HG02870 (cell line): ENCODE measurements around the gene COMT.

Experiments used
- ATAC-seq: cut with Tn5 transposase; IDR thresholded peaks from one replicate; pipeline ENCODE4 v1.9.1; 2021; ENCODE audit warnings: mild to moderate bottlenecking, moderate library complexity; ENCODE audit not compliant: unreplicated experiment

Gene COMT

DNA sequence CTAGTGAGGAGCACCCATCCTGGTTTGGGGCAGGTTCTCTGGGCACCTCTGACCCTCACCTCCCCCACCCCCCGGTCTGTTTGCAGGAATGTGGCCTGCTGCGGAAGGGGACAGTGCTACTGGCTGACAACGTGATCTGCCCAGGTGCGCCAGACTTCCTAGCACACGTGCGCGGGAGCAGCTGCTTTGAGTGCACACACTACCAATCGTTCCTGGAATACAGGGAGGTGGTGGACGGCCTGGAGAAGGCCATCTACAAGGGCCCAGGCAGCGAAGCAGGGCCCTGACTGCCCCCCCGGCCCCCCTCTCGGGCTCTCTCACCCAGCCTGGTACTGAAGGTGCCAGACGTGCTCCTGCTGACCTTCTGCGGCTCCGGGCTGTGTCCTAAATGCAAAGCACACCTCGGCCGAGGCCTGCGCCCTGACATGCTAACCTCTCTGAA, 26.9 kb downstream of the COMT start:
- no peak for ATAC-seq

DNA sequence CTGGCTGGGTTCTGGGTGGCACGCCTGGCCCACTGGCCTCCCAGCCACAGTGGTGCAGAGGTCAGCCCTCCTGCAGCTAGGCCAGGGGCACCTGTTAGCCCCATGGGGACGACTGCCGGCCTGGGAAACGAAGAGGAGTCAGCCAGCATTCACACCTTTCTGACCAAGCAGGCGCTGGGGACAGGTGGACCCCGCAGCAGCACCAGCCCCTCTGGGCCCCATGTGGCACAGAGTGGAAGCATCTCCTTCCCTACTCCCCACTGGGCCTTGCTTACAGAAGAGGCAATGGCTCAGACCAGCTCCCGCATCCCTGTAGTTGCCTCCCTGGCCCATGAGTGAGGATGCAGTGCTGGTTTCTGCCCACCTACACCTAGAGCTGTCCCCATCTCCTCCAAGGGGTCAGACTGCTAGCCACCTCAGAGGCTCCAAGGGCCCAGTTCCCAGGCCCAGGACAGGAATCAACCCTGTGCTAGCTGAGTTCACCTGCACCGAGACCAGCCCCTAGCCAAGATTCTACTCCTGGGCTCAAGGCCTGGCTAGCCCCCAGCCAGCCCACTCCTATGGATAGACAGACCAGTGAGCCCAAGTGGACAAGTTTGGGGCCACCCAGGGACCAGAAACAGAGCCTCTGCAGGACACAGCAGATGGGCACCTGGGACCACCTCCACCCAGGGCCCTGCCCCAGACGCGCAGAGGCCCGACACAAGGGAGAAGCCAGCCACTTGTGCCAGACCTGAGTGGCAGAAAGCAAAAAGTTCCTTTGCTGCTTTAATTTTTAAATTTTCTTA, 27.8 kb downstream of the COMT start:
- no peak for ATAC-seq

DNA sequence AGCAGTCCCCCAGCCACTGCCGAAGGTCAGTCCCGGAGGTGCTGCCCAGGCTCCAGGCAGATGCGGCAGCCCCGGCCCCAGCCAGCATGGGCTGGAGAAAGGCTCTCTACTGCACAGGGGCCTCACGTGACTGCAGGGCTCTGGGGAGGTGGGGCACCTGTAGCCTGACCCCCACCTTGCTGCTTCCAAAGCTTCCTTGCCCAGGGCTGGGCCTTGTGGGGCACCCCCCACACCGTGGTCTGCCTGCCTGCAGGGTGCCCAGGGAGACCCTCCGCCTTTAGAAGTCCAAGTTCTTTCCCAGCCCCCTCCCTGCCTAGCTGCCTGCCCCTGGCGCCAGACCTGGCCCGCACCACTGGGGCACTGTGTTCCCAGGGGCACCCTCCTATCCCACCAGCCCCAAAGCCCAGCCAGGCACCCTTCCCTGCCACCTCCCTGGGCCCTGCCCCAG, 28.5 kb downstream of the COMT start:
- no peak for ATAC-seq

DNA sequence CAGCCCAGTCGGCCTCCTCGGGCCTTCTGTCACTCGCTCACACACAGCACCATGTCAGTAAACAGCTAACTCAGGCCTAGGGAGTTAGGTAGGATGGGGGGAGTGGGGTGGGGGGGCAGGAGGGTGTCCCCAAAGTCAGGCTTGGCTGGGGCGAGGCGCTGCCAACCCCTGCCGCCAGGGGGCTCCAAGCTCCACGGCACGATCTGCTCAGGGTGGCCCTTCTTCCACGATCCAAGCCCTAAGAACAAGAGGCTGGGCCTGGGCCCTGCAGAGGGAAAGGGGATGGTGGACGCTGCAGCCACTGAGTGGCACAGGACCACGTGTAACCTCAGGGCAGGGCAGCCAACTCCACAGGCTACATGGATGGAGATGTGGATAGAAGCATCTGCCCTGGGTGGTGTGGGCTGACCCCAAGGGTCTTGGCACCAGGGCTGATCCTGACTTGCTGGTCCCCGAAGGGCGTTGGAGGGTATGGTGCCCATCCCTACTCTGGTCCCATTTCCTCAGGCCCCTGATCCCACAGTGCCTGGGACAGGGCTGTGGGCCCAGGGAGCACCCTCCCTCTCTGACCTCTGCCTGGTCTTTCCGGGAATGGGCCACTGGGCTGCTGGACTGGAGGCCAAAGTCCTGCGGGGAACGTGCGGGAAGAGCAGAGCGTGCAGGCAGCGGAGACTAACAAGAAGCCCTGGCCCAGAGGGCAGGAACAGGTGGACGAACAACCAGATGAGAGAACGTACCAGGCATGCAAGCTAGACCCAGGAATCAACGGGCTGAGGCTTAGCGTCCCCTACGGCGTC, 29.1 kb downstream of the COMT start:
- no peak for ATAC-seq

DNA sequence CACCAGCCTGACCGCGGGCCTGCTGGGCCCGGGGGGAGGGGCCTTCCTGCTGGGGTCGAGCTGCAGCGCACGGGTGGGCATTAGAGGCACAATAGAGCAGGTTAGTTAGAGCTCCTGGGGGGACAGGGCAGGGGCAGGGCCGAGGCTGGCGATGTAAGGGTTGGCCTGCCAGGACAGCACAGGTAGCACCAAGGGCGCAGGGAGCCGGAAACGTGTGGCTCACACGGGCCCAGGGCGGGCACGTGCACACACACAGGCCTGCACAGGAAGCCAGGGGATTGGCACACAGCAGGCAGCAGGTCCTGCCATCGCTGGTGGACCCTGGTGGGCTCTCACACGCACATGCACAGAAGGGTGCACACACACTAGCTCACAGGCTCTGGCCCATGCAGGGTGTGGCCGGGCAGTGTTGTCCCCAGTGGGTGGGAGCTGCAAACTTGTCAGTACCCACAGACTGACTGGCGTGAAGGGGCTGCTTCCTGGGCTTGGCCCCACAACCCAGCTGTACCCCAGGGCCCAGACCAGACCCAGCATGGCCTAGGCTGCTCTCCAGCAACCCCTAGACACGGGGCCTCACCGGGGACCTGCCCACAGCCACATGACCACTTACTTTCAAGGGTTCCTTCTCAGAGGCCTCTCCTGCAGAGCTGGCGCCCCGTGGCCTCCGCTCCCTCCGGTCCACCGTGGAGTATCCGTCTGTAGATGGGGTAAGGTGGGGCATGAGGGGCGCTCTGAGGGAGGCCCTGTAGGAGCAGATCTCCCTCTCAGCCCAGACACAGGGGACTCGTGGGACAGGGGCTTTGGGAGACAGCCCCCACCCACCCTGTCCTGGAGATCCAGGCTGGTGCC, 29.9 kb downstream of the COMT start:
- no peak for ATAC-seq

DNA sequence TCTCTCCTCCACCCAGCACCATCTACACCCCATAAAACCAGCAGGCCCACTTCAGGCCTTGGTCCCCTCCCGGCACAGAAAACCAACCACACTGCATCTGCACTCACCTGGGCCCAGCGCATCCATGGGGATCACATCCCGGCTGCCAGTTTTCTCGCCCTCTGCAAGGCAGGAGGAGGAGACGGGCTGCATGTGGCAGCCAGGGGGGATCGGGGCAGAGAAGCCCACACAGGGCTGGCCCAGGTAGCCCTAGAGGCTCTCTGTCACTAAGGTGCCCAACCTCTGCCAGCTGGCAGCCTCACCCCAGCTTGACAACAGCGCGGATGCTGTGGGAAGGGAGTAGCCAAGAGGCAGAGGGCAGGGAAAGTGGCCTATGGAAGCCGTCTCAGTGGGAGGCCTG, 30.7 kb downstream of the COMT start:
- no peak for ATAC-seq

DNA sequence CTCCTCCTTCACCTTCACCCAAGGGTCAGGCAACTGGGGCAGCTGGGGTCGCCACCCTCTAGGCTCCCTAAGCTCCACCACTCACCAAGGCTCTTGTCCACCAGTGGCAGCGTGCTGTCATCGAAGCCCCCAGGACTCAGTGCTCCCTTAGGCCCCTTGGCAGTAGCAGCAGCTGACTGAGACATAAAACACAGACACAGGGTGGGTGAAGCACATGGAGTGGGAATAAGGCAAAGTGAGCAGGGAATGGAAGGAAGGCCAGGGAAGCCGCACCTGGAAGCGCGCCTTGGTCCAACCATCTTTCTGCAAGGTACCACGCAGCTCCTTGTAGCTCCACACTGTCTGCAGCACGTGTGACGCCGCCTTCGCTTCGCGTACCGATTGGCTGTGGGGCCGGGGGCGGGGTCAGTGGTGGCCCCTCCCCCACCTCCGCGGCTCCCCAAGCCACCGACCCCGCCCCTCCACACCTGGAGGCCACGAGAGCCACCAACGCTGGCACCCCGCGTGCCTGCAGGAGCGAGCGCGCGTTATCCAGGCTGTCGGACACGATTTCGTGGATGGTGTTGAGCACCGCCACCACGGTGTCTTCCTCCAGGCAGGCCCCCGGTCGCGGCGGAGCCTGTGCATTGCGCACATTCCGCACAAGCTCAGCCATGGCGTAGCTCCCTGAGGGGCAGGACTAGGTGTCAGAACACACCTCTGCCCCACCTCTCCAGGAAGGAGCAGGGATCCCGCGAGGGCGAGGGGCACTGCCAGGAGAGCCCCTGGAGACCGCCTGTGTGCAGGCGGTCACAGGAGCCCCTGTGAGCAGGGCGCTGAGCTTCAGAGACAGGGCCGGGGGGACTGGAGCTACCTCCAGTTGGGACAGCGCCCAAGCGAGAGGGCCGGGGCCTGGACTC, 31.3 kb downstream of the COMT start:
- no peak for ATAC-seq

DNA sequence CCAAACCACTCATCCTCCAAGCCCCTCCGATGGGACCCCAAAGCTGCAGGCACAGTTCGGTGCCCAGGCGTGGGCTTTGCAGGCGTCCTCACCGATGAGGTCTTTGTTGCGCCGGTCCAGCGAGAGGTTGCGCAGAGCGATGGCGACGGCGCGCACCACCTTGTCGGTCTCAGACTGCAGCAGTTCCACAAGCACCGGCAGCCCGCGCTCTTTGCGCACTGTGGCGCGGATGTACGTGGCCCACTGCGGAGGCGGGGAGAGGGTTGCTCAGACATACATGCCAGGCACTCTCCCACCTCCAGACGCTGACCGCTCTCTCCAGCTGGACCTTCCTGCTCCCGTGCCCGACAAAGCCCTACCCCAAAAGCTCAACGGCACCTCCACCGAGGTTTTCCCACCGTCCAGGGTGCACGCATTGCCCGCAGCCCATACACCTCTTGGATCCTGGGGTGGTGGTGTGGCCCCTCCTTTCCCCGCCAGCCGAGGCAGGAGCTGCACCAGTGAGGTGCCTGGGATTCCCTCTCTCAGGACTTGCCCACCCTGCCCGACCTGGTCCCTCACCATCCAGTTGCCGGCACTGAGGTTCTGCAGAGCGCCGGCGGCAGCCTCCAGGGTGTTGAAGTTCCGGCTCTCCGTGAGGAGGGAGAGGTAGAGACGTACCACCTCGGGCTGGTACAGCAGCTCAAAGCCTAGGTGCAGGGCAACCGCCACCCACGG, 32.1 kb downstream of the COMT start:
- no peak for ATAC-seq

DNA sequence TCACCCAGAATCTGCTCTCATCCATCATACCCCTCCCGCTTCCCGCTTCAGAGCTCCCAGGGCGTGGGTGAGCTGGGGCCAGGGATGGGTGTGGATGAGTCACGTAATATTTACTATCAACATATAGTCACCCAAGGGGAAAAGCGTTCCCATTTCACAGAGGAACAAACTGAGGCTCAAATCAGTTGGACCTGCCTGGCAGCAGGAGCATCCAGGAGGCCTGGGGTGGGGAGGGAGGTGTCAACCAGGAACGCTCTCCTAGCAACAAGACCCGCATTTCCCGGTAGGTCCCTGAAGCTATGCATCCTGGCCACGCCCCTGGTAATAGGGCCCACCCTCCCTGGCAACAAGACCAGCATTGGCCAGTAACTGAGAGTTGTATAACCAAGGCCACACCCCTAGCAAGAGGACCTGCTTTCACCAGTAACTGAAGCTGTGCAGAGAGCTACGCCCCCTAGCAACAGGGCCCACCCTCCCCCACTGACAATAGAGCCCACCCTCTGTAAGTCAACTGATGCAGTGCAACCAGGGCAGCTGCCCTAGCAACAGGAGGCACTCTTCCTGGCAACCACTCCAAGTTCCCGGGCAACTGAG, 32.8 kb downstream of the COMT start:
- no peak for ATAC-seq

DNA sequence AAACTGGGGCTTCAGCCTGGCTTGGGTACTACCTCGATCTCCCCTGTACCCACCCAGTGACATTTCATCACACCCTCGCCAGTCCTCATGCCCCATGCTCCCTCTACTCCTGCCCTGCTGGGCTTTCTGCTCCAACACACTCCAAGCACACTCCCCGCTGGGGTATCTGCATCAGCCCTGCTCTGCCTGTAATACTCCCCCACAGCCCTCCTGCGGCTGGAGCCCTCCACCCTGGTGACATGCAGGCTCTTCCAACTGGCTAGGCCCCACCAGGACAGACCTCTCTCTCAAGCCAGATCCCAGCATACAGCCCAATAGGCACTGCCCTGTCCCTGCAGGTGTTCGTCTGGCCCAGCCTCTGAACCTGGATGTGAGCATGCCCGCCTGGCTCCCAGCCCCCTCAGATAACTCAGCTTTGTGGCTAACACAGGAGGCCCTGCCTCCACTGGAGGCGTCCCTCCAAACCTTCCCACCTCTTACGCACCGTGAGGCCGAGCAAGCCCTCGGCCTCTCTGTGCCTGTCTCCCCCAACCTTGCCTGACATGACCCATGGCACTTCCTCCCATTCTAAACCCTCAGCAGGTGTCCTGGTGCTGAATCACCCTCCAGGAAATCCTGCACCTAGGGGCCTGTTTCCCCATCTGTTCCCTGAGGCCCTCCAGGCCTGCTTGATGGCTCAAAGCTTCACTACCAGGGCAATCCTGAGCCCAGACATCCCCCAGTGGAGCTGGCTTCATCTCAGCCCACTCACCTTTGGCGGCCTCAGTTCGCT, 33.5 kb downstream of the COMT start:
- ATAC-seq = no peak

DNA sequence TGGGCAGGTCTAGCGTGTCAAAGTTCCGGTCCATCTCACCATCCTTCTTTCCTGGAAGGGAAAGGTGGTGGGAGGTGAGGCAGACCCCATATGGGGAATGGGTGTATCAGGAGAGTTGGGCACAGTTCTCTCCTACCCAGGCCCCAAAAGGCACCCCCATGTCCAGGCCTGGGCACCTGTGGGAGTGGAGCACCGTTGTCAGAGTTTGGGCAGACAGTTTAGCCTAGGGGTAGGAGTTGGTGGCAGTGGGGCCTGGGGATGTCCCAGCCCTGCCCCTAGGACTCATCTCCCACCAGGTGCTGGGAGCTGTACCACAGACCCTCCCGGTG, 34.1 kb downstream of the COMT start:
- ATAC-seq = no peak

DNA sequence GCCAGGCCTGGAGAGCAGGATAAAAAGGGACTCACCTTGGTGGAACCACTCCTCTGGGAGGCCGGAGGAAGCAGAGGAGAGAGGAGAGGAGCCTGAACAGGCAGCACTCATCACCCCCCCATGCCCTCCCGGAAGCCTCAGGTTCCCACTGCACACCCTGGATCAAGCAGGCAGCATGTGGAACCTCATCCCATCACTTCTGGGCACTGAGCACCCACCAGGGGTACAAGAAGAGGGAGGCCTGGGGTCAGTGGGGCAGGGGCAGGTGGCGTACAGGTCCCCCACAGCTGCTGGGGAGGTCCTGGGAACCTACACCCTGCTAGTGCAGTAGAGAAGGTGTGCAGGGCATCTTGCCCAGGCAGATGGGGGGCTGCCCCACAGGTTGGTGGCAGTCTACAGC, 35.1 kb downstream of the COMT start:
- ATAC-seq = no peak

DNA sequence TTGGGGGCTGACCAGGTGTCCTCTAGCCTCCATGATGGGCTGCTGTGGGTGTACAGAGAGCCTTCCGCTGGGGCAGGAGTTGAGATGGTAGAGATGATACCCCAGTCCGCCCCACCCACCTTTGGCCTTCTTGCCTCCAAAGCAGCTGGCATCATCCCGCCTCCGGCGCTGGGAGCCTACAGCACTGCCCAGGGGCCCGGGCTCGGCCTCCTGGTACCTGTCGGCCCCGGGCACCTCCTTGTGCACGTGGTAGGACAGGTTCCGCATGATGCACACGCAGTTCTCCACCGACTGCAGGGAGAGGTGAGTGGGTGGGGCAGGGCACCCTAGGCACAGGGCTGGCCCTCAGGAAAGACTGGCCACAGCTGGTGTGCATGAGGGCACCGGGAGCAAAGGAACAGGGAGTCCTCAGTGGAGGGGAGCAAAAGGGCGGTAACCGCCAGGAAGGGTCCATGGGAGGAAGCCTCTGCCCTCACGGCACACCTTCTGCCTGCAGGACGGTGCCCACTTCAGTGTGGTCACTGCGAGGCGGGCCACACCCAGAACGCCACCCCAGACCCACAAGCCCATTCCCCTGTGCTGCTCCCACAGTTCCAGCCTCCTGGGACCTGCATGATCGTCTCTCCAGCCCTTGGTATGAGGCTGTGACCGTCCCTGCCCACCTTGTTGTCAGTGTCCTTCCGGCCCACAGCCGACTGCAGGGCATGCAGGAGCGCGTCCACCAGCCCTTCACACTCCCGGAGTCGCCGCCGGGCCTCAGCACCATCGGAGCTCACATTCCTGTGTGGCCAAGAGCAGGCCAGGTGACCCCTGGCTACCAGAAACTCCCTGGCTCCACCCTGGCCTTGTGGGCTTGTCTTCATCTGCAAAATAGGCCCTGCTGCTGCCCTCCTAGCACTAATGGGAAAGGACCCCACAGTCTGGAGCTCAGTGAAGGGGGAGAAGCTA, 36.0 kb downstream of the COMT start:
- ATAC-seq = no peak

DNA sequence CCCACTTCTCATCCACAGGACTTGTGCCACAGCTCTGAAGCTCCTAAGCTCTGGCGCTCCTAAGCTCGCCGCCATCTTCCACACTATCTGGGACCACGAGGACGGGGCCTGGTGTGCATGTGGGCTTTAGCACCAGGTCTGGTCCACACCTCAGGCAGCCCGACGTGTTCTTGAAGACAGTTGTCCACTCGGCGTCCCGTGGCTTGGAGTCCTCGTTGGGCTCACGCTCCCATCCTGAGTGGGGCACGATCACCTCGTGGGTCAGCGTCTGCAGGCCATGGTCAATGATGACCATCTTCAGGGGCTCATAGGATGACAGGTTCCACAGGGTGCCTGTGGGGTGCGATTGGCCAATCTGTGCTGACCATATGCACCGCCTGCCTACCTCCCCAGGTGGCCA, 37.2 kb downstream of the COMT start:
- ATAC-seq = no peak

DNA sequence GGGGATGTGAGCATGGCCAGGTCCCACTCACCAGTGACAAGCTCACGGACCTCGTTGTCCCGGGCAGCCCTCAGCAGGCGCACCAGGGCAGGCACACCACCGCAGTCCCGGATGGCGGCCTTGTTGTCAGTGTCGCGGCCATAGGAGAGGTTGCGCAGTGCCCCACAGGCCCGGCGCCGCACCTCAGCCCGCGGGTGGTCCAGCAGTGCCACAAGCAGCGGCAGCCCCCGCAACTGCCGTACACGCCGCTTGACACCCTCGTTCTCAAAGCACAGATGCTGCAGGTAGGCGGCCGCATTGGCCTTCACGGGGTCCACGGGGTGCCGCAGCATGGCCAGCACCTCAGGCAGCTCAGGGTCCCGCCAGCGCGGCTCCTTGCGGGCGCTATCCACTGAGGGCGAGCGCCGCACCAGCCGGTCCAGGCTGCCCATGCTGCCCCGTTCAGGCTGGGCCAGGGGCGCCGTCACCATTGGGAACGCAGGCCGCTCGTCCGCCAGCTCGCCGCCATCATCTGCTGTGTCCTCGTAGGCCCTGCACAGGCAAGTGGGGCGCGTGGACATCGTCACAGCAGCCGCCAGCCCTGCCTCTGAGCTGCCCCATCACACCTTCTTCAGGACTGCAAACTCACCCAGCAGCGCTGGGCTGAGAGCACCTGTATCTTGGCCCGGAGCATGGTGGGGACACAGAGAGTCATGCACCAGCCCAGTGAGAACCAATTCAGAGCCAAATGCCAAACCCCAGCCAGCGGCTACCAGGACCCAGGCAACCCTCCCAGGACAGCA, 38.3 kb downstream of the COMT start:
- ATAC-seq = no peak

DNA sequence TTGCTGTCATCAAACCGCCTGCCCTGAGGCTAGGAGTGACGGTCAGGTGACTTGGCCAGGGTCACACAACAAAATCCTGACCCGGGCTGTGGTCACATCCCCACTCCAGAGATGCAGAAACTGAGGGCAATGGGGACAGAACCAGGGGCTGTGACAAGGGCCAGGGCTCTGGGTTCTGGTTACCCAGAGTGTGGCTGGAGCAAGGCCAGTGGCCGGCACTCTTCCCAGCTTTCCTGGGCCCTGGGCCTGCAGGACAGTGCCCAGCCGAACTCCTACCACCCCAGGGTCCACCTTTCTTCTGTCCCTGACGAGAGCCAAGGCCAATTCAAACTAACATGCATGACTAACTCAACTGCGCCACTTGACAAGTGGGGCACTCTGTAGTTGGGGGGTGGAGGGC, 39.2 kb downstream of the COMT start:
- ATAC-seq = no peak
